Psoas muscle (tissue), 8 donors: ENCODE data around the gene PAPSS2. TPM values are rescaled to one million over a fixed set of nuclear protein-coding genes. Genes with fewer than 3 reads are reported as not detected.

Experiments
- ATAC-seq, 4 donors: fragments of 200-7000 bp; cut with Tn5 transposase; one replicate each; pipeline ENCODE4 v1.9.1; 2020; ENCODE audit warnings: moderate library complexity in 3 of 4, mild to moderate bottlenecking in 2 of 4
- DNase-seq, 2 donors: peaks; one replicate each; pipeline ENCODE4 v3.0.0-alpha.2; 2020
- H3K27ac ChIP-seq: fragments of 200-600 bp; one replicate; pipeline ENCODE4 v1.8.0; 2022
- H3K27me3 ChIP-seq, 3 donors: fragments of 200-600 bp in 1 of 3; one replicate each; pipeline versions ENCODE4 v1.6.1 to v1.8.0; 2013 to 2022; ENCODE audit warnings: low read length in 2 of 3, mild to moderate bottlenecking in 2 of 3, moderate library complexity in 1 of 3; ENCODE audit not compliant: insufficient read depth in 3 of 3
- H3K36me3 ChIP-seq, 2 donors: fragments of 200-600 bp in 1 of 2; one replicate each; pipeline versions ENCODE4 v1.6.1 to v1.8.0; 2013 to 2022; ENCODE audit warnings: low read depth in 1 of 2, mild to moderate bottlenecking in 1 of 2, moderate library complexity in 1 of 2; ENCODE audit not compliant: insufficient read depth in 1 of 2
- H3K4me1 ChIP-seq: fragments of 200-600 bp; one replicate; pipeline ENCODE4 v1.8.0; 2022
- H3K4me3 ChIP-seq: fragments of 200-600 bp; one replicate; pipeline ENCODE4 v1.8.0; 2022; ENCODE audit warnings: mild to moderate bottlenecking
- H3K9me3 ChIP-seq: fragments of 200-600 bp; one replicate; pipeline ENCODE4 v1.8.0; 2022
- CTCF ChIP-seq: fragments of 200-600 bp; IDR thresholded peaks from one replicate; pipeline ENCODE4 v1.8.0; 2022; ENCODE audit warnings: antibody characterized with exemption
- WGBS, 3 donors: extraction: QIAGEN DNeasy Blood & Tissue Kit; methylation state at CpG; one replicate each; pipeline versions ENCODE4 v1.1.6 to v1.1.7; 2013; 5-methylcytosine and 5-hydroxymethylcytosine counted together
- intact Hi-C, 2 donors: fragments of 100-400 bp; cut with DNase I; formaldehyde crosslinking; loops; one replicate each; pipeline versions ENCODE4 v1.11.0 to v1.14.2; 2022
- polyA plus RNA-seq, 3 donors: library from polyadenylated mRNA; stranded (reverse); fragments of 200-250 nt; gene quantifications; one replicate each; pipeline ENCODE4 v1.2.3, GENCODE V29; 2013
- total RNA-seq, 4 donors: library from RNA; stranded (reverse); fragmentation: NEBNext Ultra II Directional in 2 of 4; extraction: Animal tissue kit (Norgen Biotek cat#: 25700) in 2 of 4; gene quantifications; one replicate each; pipeline versions ENCODE4 v1.2.1 to v1.2.4, GENCODE V29; 2021 to 2023
- donor health status: healthy with polysubstance abuse.
- donor health status: DM: no; HTN: no; CAD: no; lungs with moderate emphysema.
- donor health status: Bipolar disorder and iron deficiency.
- donor health status: healthy.
- donor health status: DM: yes; HTN: yes; CAD: no.
- donor health status: DM: no; HTN: no; CAD: no.
- donor health status: DM: no; HTN: no; CAD: no.
- donor health status: DM: yes; HTN: yes; CAD: no.

Gene PAPSS2
- total and polyA plus RNA-seq, 7 donors, result 2.0 to 11.0 (median 3.8) TPM

- TF ChIP-seq CTCF, result no peak
- no peak overlapping the region for H3K4me3 ChIP-seq
- intact Hi-C loops, result no loop called here
- no peak overlapping the region for H3K27ac ChIP-seq
- H3K36me3 ChIP-seq, result no peaks in the 10 kb centered on the region
- no peaks in the 10 kb centered on the region for H3K9me3 ChIP-seq
- ATAC-seq, result no peak
- no peaks in the 10 kb centered on the region for H3K27me3 ChIP-seq
- H3K4me1 ChIP-seq, result no peaks in the 10 kb centered on the region
- no peak for DNase-seq
- WGBS, 3 donors, result 74 to 88% (median 74%) methylated on average over 3 of the region's 3 CpGs
Observed at GRCh38 chr10:87695074-87695473, 35.4 kb downstream of the PAPSS2 start.

- DNase-seq, result no peak
- no peaks in the 10 kb centered on the region for H3K9me3 ChIP-seq
- TF ChIP-seq CTCF, result no peak
- intact Hi-C loops, result no loop called here
- H3K36me3 ChIP-seq, result no peaks in the 10 kb centered on the region
- no peak overlapping the region for H3K27ac ChIP-seq
- H3K4me1 ChIP-seq, result no peaks in the 10 kb centered on the region
- 72 to 84% (median 79%) methylated on average over 11 of the region's 11 CpGs for WGBS, 3 donors
- no peak overlapping the region for H3K4me3 ChIP-seq
- H3K27me3 ChIP-seq, result no peaks in the 10 kb centered on the region
- ATAC-seq, result no peak
Observed at GRCh38 chr10:87696922-87697745, 37.5 kb downstream of the PAPSS2 start.

GRCh38 chr10:87700031-87700796 is 40.5 kb downstream of the PAPSS2 start:
- intact Hi-C loops, result no loop called here
- Histone ChIP-seq H3K4me1 (no peaks in the 10 kb centered on the region), H3K27ac (no peak overlapping the region), H3K9me3 (no peaks in the 10 kb centered on the region), H3K4me3 (no peak overlapping the region), H3K27me3 (no peaks in the 10 kb centered on the region), H3K36me3 (no peaks in the 10 kb centered on the region)
- no peak for TF ChIP-seq CTCF
- no peak for ATAC-seq
- peak in 1 of 2 donors; percentile 22 for DNase-seq
- 74 to 77% (median 76%) methylated on average over 7 of the region's 7 CpGs for WGBS, 3 donors

- DNase-seq, result no peak
- Histone ChIP-seq H3K4me1 (no peaks in the 10 kb centered on the region), H3K27me3 (no peaks in the 10 kb centered on the region), H3K36me3 (no peaks in the 10 kb centered on the region), H3K4me3 (no peak overlapping the region), H3K27ac (no peak overlapping the region), H3K9me3 (no peaks in the 10 kb centered on the region)
- intact Hi-C loops, result no loop called here
- WGBS, 3 donors, result 58 to 66% (median 65%) methylated on average over 9 of the region's 9 CpGs
- ATAC-seq, result no peak
- TF ChIP-seq CTCF, result no peak
Observed at GRCh38 chr10:87702260-87702972, 42.7 kb downstream of the PAPSS2 start.
